HEK293T (cell line): ENCODE data around the gene COMMD7.

Source experiments
- ARNT ChIP-seq: fragments of 450-650 bp; IDR thresholded peaks from 2 replicates; pipeline ENCODE4 v1.6.1; 2017; ENCODE audit warnings: mild to moderate bottlenecking
- BHLHE40 ChIP-seq: fragments of 450-650 bp; IDR thresholded peaks from 2 replicates; pipeline ENCODE4 v1.6.1; 2016; ENCODE audit warnings: mild to moderate bottlenecking, moderate library complexity, borderline replicate concordance
- ELF4 ChIP-seq: fragments of 450-650 bp; IDR thresholded peaks from 2 replicates; pipeline ENCODE4 v1.6.1; 2017; ENCODE audit warnings: antibody characterized with exemption
- FOXA1 ChIP-seq: fragments of 450-650 bp; IDR thresholded peaks from 2 replicates; pipeline ENCODE4 v1.6.1; 2016; ENCODE audit warnings: mild to moderate bottlenecking
- FOXK2 ChIP-seq: fragments of 450-650 bp; IDR thresholded peaks from 2 replicates; pipeline ENCODE4 v1.6.1; 2016; ENCODE audit warnings: mild to moderate bottlenecking
- FOXM1 ChIP-seq: fragments of 450-650 bp; IDR thresholded peaks from 2 replicates; pipeline ENCODE4 v1.6.1; 2017; ENCODE audit warnings: mild to moderate bottlenecking, borderline replicate concordance
- HDGF ChIP-seq: fragments of 450-650 bp; IDR thresholded peaks from 2 replicates; pipeline ENCODE4 v1.6.1; 2017; ENCODE audit warnings: antibody characterized with exemption, borderline replicate concordance
- NFRKB ChIP-seq: fragments of 450-650 bp; IDR thresholded peaks from 2 replicates; pipeline ENCODE4 v1.6.1; 2016; ENCODE audit warnings: mild to moderate bottlenecking, moderate library complexity
- PKNOX1 ChIP-seq: fragments of 450-650 bp; IDR thresholded peaks from 2 replicates; pipeline ENCODE4 v1.6.1; 2016
- SP1 ChIP-seq: fragments of 450-650 bp; IDR thresholded peaks from 2 replicates; pipeline ENCODE4 v1.6.1; 2017
- SUZ12 ChIP-seq: fragments of 450-650 bp; IDR thresholded peaks from 2 replicates; pipeline ENCODE4 v1.6.1; 2016; ENCODE audit warnings: mild to moderate bottlenecking
- TARDBP ChIP-seq: fragments of 450-650 bp; IDR thresholded peaks from 2 replicates; pipeline ENCODE4 v1.6.1; 2016
- ZNF384 ChIP-seq: fragments of 450-650 bp; IDR thresholded peaks from 2 replicates; pipeline ENCODE4 v1.6.1; 2016

- TF ChIP-seq FOXA1 (no peak), BHLHE40 (no peak), FOXK2 (no peak), HDGF (no peak), ZNF384 (no peak), TARDBP (no peak), ELF4 (no peak), SUZ12 (no peak), SP1 (no peak), NFRKB (no peak), FOXM1 (no peak), PKNOX1 (no peak), ARNT (no peak)
These were observed 31.9 kb downstream of the COMMD7 start for GRCh38 chr20:32711346-32711745.
